HG03571 (cell line): ENCODE results near the gene TMEM270.

ENCODE experiments used
- ATAC-seq: cut with Tn5 transposase; IDR thresholded peaks from one replicate; pipeline ENCODE4 v1.9.1; 2021; ENCODE audit not compliant: unreplicated experiment

TMEM270 gene

GRCh38 chr7:73885433-73885974 lies 24.5 kb downstream of the TMEM270 start:
- no peak for ATAC-seq

- no peak for ATAC-seq
Observed at GRCh38 chr7:73885975-73886798, 25.2 kb downstream of the TMEM270 start.

GRCh38 chr7:73887762-73888161 lies 26.8 kb downstream of the TMEM270 start:
- no peak for ATAC-seq

- no peak for ATAC-seq
Observed at GRCh38 chr7:73888959-73889358, 28.0 kb downstream of the TMEM270 start.

GRCh38 chr7:73890555-73891147 lies 29.7 kb downstream of the TMEM270 start:
- ATAC-seq, result no peak

GRCh38 chr7:73891178-73891885 lies 30.4 kb downstream of the TMEM270 start:
- ATAC-seq, result no peak

GRCh38 chr7:73892003-73892999 lies 31.3 kb downstream of the TMEM270 start:
- no peak for ATAC-seq

- no peak for ATAC-seq
Observed at GRCh38 chr7:73893342-73894101, 32.6 kb downstream of the TMEM270 start.

GRCh38 chr7:73894166-73894565 lies 33.2 kb downstream of the TMEM270 start:
- no peak for ATAC-seq

- ATAC-seq, result no peak
Observed at GRCh38 chr7:73894733-73895551, 34.0 kb downstream of the TMEM270 start.

- no peak for ATAC-seq
Observed at GRCh38 chr7:73895626-73896025, 34.7 kb downstream of the TMEM270 start.

GRCh38 chr7:73896454-73896853 lies 35.5 kb downstream of the TMEM270 start:
- ATAC-seq, result no peak

GRCh38 chr7:73899731-73900142 lies 38.8 kb downstream of the TMEM270 start:
- no peak for ATAC-seq

- ATAC-seq, result no peak
Observed at GRCh38 chr7:73900286-73900685, 39.3 kb downstream of the TMEM270 start.

- ATAC-seq, result no peak
Observed at GRCh38 chr7:73901231-73901822, 40.4 kb downstream of the TMEM270 start.

GRCh38 chr7:73901823-73902597 lies 41.1 kb downstream of the TMEM270 start:
- ATAC-seq, result no peak

GRCh38 chr7:73903321-73904218 lies 42.6 kb downstream of the TMEM270 start:
- no peak for ATAC-seq
